HL-60 (cell line): ENCODE results near the gene MC1R.

Source experiments
- DNase-seq, 2 experiments: peaks; one replicate each; pipeline ENCODE4 v3.0.0-alpha.2; 2010 to 2020; ENCODE audit warnings: low read depth in 1 of 2, low spot score in 1 of 2
- H3K27ac ChIP-seq: fragments of 250-450 bp; sonication (Bioruptor Pico); replicated peaks from 2 replicates; pipeline ENCODE4 v1.5.1; 2020; ENCODE audit warnings: mild to moderate bottlenecking, moderate library complexity
- H3K27me3 ChIP-seq: fragments of 250-450 bp; sonication (Bioruptor Pico); 2 replicates; pipeline ENCODE4 v1.5.1; 2021; ENCODE audit warnings: mild to moderate bottlenecking, moderate library complexity; ENCODE audit not compliant: insufficient read depth, poor library complexity, severe bottlenecking
- H3K4me3 ChIP-seq: replicated peaks from 2 replicates; pipeline ENCODE4 v1.5.1; 2011; ENCODE audit warnings: mild to moderate bottlenecking, control low read depth, low read length; ENCODE audit not compliant: insufficient read depth
- GABPA ChIP-seq: IDR thresholded peaks from 2 replicates; pipeline ENCODE4 v1.6.1; 2012; ENCODE audit warnings: low read depth
- POLR2AphosphoS5 ChIP-seq: IDR thresholded peaks from 2 replicates; pipeline ENCODE4 v1.6.1; 2012; ENCODE audit warnings: low read depth
- SPI1 ChIP-seq: IDR thresholded peaks from 2 replicates; pipeline ENCODE4 v1.6.1; 2012; ENCODE audit warnings: low read depth, mild to moderate bottlenecking, borderline replicate concordance
- TF ChIP-seq, protein P1 (sequence below): IDR thresholded peaks from one replicate; pipeline ENCODE4 v1.5.1; 2011; ENCODE audit warnings: low read length, control low read depth, inconsistent platforms; ENCODE audit not compliant: insufficient read depth
- TF ChIP-seq, protein P2 (sequence below): IDR thresholded peaks from 2 replicates; pipeline ENCODE4 v1.6.1; 2012; ENCODE audit warnings: low read depth; ENCODE audit not compliant: insufficient replicate concordance

The MC1R gene

DNA sequence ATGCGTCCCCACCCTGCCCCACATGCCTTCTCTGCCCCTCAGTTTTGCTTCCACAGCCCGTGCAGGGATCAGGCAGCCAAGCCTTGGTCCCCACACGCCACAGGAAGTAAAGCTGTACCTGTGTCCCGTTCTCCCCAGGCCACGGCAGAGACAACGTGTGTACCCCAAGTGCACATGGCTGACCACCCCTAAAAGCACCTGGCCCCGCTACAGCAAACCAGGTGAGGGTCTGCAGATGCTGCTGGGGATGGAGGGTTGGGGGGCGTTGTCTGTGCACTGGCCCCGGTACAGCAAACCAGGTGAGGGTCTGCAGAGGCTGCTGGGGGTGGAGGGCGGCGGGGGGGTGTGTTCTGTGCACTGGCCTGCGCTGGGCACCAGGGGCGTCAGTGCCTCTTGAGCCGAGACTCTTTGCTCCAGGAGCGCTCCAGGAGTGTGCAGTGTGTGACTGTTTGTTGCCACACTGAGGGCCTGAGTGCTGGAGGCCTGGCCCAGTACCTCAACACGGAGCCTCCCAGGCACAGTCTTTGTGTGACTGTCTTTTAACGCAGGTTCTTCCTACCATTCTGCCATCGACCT is 26.5 kb upstream of the MC1R start:
- no peak overlapping the region for H3K27ac ChIP-seq
- H3K4me3 ChIP-seq, result no peak overlapping the region
- TF ChIP-seq POLR2AphosphoS5 (no peak), GABPA (no peak), SPI1 (no peak)
- TF ChIP-seq, protein P1, sequence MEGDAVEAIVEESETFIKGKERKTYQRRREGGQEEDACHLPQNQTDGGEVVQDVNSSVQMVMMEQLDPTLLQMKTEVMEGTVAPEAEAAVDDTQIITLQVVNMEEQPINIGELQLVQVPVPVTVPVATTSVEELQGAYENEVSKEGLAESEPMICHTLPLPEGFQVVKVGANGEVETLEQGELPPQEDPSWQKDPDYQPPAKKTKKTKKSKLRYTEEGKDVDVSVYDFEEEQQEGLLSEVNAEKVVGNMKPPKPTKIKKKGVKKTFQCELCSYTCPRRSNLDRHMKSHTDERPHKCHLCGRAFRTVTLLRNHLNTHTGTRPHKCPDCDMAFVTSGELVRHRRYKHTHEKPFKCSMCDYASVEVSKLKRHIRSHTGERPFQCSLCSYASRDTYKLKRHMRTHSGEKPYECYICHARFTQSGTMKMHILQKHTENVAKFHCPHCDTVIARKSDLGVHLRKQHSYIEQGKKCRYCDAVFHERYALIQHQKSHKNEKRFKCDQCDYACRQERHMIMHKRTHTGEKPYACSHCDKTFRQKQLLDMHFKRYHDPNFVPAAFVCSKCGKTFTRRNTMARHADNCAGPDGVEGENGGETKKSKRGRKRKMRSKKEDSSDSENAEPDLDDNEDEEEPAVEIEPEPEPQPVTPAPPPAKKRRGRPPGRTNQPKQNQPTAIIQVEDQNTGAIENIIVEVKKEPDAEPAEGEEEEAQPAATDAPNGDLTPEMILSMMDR, result no peak
- TF ChIP-seq, protein P2, sequence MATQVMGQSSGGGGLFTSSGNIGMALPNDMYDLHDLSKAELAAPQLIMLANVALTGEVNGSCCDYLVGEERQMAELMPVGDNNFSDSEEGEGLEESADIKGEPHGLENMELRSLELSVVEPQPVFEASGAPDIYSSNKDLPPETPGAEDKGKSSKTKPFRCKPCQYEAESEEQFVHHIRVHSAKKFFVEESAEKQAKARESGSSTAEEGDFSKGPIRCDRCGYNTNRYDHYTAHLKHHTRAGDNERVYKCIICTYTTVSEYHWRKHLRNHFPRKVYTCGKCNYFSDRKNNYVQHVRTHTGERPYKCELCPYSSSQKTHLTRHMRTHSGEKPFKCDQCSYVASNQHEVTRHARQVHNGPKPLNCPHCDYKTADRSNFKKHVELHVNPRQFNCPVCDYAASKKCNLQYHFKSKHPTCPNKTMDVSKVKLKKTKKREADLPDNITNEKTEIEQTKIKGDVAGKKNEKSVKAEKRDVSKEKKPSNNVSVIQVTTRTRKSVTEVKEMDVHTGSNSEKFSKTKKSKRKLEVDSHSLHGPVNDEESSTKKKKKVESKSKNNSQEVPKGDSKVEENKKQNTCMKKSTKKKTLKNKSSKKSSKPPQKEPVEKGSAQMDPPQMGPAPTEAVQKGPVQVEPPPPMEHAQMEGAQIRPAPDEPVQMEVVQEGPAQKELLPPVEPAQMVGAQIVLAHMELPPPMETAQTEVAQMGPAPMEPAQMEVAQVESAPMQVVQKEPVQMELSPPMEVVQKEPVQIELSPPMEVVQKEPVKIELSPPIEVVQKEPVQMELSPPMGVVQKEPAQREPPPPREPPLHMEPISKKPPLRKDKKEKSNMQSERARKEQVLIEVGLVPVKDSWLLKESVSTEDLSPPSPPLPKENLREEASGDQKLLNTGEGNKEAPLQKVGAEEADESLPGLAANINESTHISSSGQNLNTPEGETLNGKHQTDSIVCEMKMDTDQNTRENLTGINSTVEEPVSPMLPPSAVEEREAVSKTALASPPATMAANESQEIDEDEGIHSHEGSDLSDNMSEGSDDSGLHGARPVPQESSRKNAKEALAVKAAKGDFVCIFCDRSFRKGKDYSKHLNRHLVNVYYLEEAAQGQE, result no peak
- no peaks in the 10 kb centered on the region for H3K27me3 ChIP-seq
- no peak for DNase-seq

DNA sequence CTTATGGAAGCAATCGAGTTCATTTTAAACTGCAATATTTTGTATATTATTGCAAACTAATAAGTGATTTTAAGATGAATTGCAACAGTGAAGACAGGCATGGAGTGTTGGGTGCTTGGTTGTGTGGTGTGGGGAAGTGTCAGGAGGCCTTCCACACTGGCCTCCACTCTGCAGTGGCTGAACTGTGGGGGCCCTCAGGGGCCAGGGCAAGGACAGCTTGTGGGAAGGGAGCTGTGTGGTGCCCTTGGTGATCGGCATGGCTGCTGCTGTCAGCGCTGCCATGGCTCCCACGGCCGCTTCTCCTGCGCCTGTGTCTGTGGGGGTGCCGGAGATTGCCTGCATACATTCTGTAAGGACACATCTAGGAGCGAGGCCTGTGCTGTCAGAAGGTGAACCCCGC is 26.0 kb upstream of the MC1R start:
- H3K27me3 ChIP-seq, result no peaks in the 10 kb centered on the region
- DNase-seq, result no peak
- TF ChIP-seq, protein P1, result no peak
- TF ChIP-seq GABPA, result no peak
- TF ChIP-seq, protein P2, result no peak
- TF ChIP-seq SPI1, result no peak
- TF ChIP-seq POLR2AphosphoS5, result no peak
- no peak overlapping the region for H3K27ac ChIP-seq
- no peak overlapping the region for H3K4me3 ChIP-seq

DNA sequence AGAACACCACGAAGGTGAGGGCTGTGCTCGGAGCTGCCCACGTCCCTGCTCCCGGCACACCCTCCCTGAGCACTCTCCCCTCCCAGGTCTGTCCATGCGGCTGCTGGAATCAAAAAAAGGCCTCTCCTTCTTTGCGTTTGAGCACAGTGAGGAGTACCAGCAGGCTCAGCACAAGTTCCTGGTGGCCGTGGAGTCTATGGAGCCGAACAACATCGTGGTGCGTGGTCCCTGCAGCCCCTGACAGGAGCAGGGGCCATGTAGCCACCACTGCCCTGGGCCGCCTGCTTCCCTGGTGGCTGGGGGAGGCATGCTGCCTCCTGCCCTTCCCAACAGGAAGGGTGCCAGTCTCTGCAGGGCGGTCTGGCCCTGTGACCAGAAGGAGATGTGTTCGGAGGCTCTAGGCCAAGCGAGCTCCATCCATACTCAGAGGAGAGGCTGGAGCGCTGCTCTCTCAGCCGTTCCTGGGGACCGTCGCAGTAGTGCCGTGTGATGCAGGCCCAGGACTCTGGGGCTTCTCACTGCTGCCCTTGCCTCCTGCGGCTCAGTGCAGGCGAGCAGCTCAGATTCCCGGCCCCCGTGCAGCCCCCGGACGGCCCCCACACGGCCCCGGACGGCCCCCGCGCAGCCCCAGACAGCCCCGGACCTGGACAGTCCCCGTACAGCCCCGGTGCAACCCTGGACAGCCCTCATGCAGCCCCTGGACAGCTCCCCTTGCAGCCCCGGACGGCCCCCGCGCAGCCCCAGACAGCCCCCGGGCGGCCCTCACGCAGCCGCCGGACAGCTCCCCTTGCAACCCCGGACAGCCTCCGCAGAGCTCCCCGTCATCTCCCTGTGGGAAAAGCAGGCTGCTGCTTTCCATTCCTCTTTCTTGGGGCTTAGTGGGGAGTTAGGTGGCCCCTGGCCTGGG is 24.8 kb upstream of the MC1R start:
- no peaks in the 10 kb centered on the region for H3K27me3 ChIP-seq
- no peak overlapping the region for H3K27ac ChIP-seq
- DNase-seq, result no peak
- TF ChIP-seq POLR2AphosphoS5, result no peak
- TF ChIP-seq GABPA, result no peak
- TF ChIP-seq, protein P1, result no peak
- TF ChIP-seq, protein P2, result no peak
- no peak for TF ChIP-seq SPI1
- no peak overlapping the region for H3K4me3 ChIP-seq
